ENCODE data around the gene RPLP1. TPM values are rescaled to one million over a fixed set of nuclear protein-coding genes. Genes with fewer than 3 reads are reported as not detected.

The RPLP1 gene
- 1,296 to 1,333 TPM (median 1,329 TPM) in 3 replicates for total RNA-seq

DNA sequence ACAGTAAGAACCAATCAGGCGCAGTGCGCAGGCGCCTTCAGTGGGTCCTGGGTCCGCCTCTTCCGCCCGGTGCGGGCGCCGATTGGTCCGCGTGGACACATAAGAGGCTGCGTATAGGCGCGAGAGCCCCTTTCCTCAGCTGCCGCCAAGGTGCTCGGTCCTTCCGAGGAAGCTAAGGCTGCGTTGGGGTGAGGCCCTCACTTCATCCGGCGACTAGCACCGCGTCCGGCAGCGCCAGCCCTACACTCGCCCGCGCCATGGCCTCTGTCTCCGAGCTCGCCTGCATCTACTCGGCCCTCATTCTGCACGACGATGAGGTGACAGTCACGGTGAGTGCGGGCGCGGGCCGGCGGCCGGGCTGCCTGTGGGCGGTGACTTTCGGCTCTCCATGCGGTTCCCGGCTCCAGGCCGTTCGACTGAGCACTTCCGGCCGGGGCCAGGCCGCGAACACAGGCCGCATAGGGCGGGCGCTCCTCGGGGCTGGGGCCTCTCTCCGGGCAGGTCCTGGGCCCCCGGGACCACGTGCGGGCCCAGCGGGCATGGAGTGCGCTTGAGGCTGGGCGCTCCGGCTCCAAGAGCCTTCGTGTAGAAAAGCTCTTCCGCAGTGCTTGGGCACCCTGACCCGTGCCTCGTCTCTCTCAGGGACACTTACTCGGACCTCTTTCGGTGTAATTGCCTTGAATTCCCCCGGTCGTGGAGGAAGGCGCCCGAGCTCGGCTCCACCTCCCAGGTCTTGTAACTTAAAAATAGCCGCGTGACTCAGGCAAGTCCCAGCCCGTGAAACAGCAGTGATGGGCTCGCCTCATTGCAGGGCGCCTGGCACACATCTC is at the start of gene RPLP1:
RPLP1 (plus strand) TSS at position 127 of the 830 bp plus-strand sequence; CDS start at position 258, 131 bp downstream.
- H3K36me3 Mint-ChIP-seq, result peaks cover 13% of the 10 kb centered on the region
- H3K9me3 Mint-ChIP-seq, result no peaks in the 10 kb centered on the region
- H3K4me3 Mint-ChIP-seq, result peak within 1 kb of the TSS; percentile 92
- TF ChIP-seq, protein P1, sequence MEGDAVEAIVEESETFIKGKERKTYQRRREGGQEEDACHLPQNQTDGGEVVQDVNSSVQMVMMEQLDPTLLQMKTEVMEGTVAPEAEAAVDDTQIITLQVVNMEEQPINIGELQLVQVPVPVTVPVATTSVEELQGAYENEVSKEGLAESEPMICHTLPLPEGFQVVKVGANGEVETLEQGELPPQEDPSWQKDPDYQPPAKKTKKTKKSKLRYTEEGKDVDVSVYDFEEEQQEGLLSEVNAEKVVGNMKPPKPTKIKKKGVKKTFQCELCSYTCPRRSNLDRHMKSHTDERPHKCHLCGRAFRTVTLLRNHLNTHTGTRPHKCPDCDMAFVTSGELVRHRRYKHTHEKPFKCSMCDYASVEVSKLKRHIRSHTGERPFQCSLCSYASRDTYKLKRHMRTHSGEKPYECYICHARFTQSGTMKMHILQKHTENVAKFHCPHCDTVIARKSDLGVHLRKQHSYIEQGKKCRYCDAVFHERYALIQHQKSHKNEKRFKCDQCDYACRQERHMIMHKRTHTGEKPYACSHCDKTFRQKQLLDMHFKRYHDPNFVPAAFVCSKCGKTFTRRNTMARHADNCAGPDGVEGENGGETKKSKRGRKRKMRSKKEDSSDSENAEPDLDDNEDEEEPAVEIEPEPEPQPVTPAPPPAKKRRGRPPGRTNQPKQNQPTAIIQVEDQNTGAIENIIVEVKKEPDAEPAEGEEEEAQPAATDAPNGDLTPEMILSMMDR (IDR thresholded peaks at IDR 0.05; ENCODE audit: unreplicated experiment), result no peak
- peaks cover 31% of the 10 kb centered on the region for H3K4me1 Mint-ChIP-seq
- H3K27me3 Mint-ChIP-seq (ENCODE audit: low read depth), result no peaks in the 10 kb centered on the region
- peak within 1 kb of the TSS; percentile 99 for H3K27ac Mint-ChIP-seq
- DNase-seq (ENCODE audit: low spot score in 2 of 2, unreplicated experiment in 2 of 2), result peak; percentile 91 to 95

DNA sequence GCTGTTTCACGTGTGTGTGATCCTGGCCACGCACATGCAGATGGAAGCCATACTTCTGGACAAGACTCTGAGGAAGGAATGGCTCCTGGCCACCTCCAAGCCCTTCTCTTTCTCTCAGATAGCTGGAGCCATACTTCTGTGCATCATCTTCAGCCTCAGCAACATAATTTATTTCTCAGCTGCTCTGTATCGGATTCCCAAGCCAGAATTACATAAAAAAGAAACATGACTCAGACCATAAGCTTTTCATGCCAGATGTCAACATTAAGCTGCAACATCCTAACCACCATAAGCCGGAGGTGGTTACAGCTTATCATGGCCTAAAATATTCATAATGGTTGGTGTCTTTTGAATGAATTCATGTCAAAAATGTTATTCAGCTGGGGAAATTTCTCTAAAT is 49.0 kb upstream of the RPLP1 start:
- TF ChIP-seq, protein P1 (IDR thresholded peaks at IDR 0.05; ENCODE audit: unreplicated experiment), result no peak
- DNase-seq (ENCODE audit: low spot score in 2 of 2, unreplicated experiment in 2 of 2), result no peak
- H3K4me1 Mint-ChIP-seq, result peaks cover 14% of the 10 kb centered on the region
- no peaks in the 10 kb centered on the region for H3K9me3 Mint-ChIP-seq
- H3K4me3 Mint-ChIP-seq, result no peak overlapping the region
- H3K27me3 Mint-ChIP-seq (ENCODE audit: low read depth), result no peaks in the 10 kb centered on the region
- no peaks in the 10 kb centered on the region for H3K36me3 Mint-ChIP-seq
- peak overlapping the region; percentile 1 for H3K27ac Mint-ChIP-seq

DNA sequence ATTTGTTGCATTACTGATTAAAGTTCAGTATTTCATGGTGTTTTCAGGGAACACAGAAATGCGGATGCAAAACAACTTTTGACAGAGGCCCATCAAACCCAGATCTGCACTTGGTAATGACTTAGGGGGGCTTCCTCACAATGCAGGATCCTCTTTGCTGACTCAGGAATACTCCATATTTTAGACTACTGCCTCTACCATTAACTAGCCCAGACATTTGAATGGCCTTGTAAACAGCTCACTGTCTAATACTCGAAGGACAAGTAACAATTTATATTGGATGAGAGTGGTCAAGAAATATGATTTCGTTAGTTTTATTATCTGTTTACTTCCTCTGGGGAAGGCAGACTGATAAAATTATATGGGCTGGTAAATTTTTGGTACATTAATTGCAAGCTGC is 47.5 kb upstream of the RPLP1 start:
- DNase-seq (ENCODE audit: low spot score in 2 of 2, unreplicated experiment in 2 of 2), result no peak
- Mint-ChIP-seq H3K36me3 (no peaks in the 10 kb centered on the region), H3K4me1 (peaks cover 19% of the 10 kb centered on the region), H3K27ac (no peak overlapping the region), H3K9me3 (no peaks in the 10 kb centered on the region), H3K27me3 (ENCODE audit: low read depth) (no peaks in the 10 kb centered on the region), H3K4me3 (no peak overlapping the region)
- TF ChIP-seq, protein P1 (IDR thresholded peaks at IDR 0.05; ENCODE audit: unreplicated experiment), result no peak

DNA sequence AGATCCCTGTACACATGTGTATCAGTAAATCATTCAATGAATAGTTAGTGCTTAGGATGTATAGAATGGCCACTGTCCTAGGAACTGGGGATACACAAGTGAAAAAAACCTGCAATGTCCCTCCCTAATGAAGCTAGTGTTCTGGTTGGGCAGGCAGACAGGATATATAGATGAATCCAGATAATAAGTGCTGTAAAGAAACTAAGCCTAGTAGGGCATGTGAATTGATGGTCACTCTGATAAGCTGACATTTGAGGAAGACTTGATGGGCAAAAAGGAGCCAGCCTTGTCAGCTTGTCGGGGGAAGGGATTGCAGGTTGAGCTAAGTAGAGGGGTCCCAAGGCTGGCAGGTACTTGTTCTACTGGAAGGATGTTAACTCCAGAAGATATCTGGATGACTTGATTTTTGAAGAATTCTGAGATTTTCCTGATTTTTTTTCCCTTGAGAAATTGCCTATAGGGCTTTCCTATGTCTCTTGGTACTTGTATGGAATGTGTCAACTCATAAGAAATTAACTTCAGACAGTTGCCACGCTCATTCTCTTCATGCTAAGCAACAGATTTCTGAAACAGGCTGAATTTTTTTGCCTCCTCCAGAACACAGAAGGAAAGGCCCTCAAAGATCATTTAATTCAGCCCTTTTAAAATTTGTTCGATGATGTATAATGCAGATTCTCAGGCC is 44.8 kb upstream of the RPLP1 start:
- H3K27me3 Mint-ChIP-seq (ENCODE audit: low read depth), result no peaks in the 10 kb centered on the region
- DNase-seq (ENCODE audit: low spot score in 2 of 2, unreplicated experiment in 2 of 2), result no peak
- H3K4me1 Mint-ChIP-seq, result peaks cover 29% of the 10 kb centered on the region
- no peaks in the 10 kb centered on the region for H3K9me3 Mint-ChIP-seq
- TF ChIP-seq, protein P1 (IDR thresholded peaks at IDR 0.05; ENCODE audit: unreplicated experiment), result no peak
- no peaks in the 10 kb centered on the region for H3K36me3 Mint-ChIP-seq
- peak overlapping the region; percentile 80 for H3K27ac Mint-ChIP-seq
- H3K4me3 Mint-ChIP-seq, result no peak overlapping the region

DNA sequence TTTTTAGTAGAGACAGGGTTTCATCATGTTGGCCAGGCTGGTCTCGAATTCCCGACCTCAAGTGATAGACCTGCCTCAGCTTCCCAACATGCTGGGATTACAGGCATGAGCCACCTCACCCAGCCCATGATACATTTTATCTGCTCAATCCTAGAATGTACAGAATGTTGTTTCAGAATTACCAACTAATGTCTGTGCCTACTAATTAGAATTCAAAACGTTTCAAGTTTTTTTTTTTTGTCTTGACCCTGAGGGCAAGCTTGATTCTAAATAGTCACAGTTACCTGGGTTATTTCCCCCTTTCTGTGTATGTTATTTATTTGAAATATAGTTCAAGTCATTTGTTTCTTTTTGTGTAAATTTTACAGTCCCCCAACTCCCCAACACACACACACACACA is 43.8 kb upstream of the RPLP1 start:
- no peaks in the 10 kb centered on the region for H3K36me3 Mint-ChIP-seq

More for the DNA sequence above, 43.8 kb upstream of the RPLP1 start:
- no peaks in the 10 kb centered on the region for H3K9me3 Mint-ChIP-seq
- H3K4me1 Mint-ChIP-seq, result peaks cover 30% of the 10 kb centered on the region
- TF ChIP-seq, protein P1 (IDR thresholded peaks at IDR 0.05; ENCODE audit: unreplicated experiment), result no peak
- H3K4me3 Mint-ChIP-seq, result no peak overlapping the region
- no peak for DNase-seq (ENCODE audit: low spot score in 2 of 2, unreplicated experiment in 2 of 2)
- no peak overlapping the region for H3K27ac Mint-ChIP-seq
- no peaks in the 10 kb centered on the region for H3K27me3 Mint-ChIP-seq (ENCODE audit: low read depth)
